GM12878 (cell line): Measurements from ENCODE around the gene ADH1A. TPM values are rescaled to one million over a fixed set of nuclear protein-coding genes. Genes with fewer than 3 reads are reported as not detected.

Experiments used
- BRCA1 ChIP-seq: IDR thresholded peaks from 2 replicates; pipeline ENCODE4 v1.6.1; 2011; ENCODE audit warnings: low read depth, low read length, improper control_type of control experiment
- CBX3 ChIP-seq: fragments of 200-600 bp; sonication (generic); IDR thresholded peaks from 2 replicates; pipeline ENCODE4 v1.6.1; 2016; ENCODE audit warnings: low read depth, borderline replicate concordance
- CREM ChIP-seq: IDR thresholded peaks from 2 replicates; pipeline ENCODE4 v1.6.1; 2014; ENCODE audit warnings: antibody characterized with exemption, low read depth
- CUX1 ChIP-seq: IDR thresholded peaks from 2 replicates; pipeline ENCODE4 v1.6.1; 2012; ENCODE audit warnings: improper control_type of control experiment, low read depth, low read length; ENCODE audit not compliant: insufficient replicate concordance
- ELK1 ChIP-seq: IDR thresholded peaks from 2 replicates; pipeline ENCODE4 v1.6.1; 2012; ENCODE audit warnings: low read depth, low read length, improper control_type of control experiment
- HDAC2 ChIP-seq: fragments of 200-600 bp; sonication (generic); IDR thresholded peaks from 2 replicates; pipeline ENCODE4 v1.6.1; 2017
- HSF1 ChIP-seq: fragments of 150-350 bp; IDR thresholded peaks from 2 replicates; pipeline ENCODE4 v1.6.1; 2014; ENCODE audit warnings: mild to moderate bottlenecking, low read depth, low read length
- IRF3 ChIP-seq: fragments of 450-650 bp; IDR thresholded peaks from 2 replicates; pipeline ENCODE4 v1.6.1; 2014; ENCODE audit warnings: mild to moderate bottlenecking
- SIX5 ChIP-seq: IDR thresholded peaks from 2 replicates; pipeline ENCODE4 v1.6.1; 2011; ENCODE audit warnings: mild to moderate bottlenecking, low read depth, low read length, moderate library complexity; ENCODE audit not compliant: severe bottlenecking
- polyA plus RNA-seq, 11 experiments: library from polyadenylated mRNA; depleted of rRNA in 4 of 11; unstranded in 6 of 11; stranded (reverse) in 5 of 11; fragments of >200 nt; fragmentation: Nextera tagmentation in 4 of 11; fragmentation: Illumina TruSeq in 1 of 11; extraction: Ambion mirVana in 4 of 11; extraction: Trizol in 1 of 11; gene quantifications; 1 replicate in 1 of 11; 2 replicates in 10 of 11; pipeline versions ENCODE4 v1.2.1 to v1.2.3, GENCODE V29; 2011 to 2016; ENCODE audit warnings: inconsistent platforms in 2 of 11, missing spikeins in 2 of 11, low read depth in 1 of 11
- total RNA-seq, 4 experiments: library from RNA; depleted of rRNA in 3 of 4; stranded (reverse); fragments of >200 nt in 3 of 4; fragmentation: Illumina TruSeq in 1 of 4; extraction: Trizol in 1 of 4; gene quantifications; 2 replicates each; pipeline versions ENCODE4 v1.2.1 to v1.2.3, GENCODE V29; 2013 to 2021

ADH1A gene
- total and polyA plus RNA-seq, 10 of the 15 experiments (the other 5 are each of a cell fraction or from before 2014, with no cell fraction given) = not detected

- no peak for TF ChIP-seq HSF1
- no peak for TF ChIP-seq ELK1
- no peak for TF ChIP-seq SIX5
- TF ChIP-seq CREM = no peak
- TF ChIP-seq HDAC2 = no peak
- TF ChIP-seq BRCA1 = no peak
- no peak for TF ChIP-seq IRF3
- TF ChIP-seq CUX1 = no peak
- no peak for TF ChIP-seq CBX3
- TF ChIP-seq, all 136 proteins: peak for 0
Measured at GRCh38 chr4:99334880-99335279, 44.1 kb upstream of the ADH1A start (continued).
